Measurements from ENCODE around the gene OR2L2. TPM values are rescaled to one million over a fixed set of nuclear protein-coding genes. Genes with fewer than 3 reads are reported as not detected.

The OR2L2 gene
- total and polyA plus RNA-seq, 2 donors (not counting 1 experiment from before 2014, with no cell fraction given): under 0.01 to 0.03 TPM

Other genes with a start within 250 kb of the OR2L2 start
- not detected in 2 replicates for gene OR14A16, start 206.0 kb upstream of the OR2L2 start, total RNA-seq
- not detected in 2 replicates for gene OR14A16, start 206.0 kb upstream of the OR2L2 start, polyA plus RNA-seq
- gene OR11L1, start 188.2 kb upstream of the OR2L2 start, total RNA-seq: not detected in 2 replicates
- gene OR11L1, start 188.2 kb upstream of the OR2L2 start, polyA plus RNA-seq: not detected in 2 replicates
- under 0.01 and 0.50 TPM in 2 replicates for gene TRIM58, start 172.9 kb upstream of the OR2L2 start, total RNA-seq
- 0.47 and 3.5 TPM in 2 replicates for gene TRIM58, start 172.9 kb upstream of the OR2L2 start, polyA plus RNA-seq
- not detected in 2 replicates for gene OR2W3, start 134.5 kb upstream of the OR2L2 start, total RNA-seq
- gene OR2W3, start 134.5 kb upstream of the OR2L2 start, polyA plus RNA-seq: 0.42 and 3.2 TPM in 2 replicates
- not detected in 2 replicates for gene OR2T8, start 109.8 kb upstream of the OR2L2 start, total RNA-seq
- gene OR2T8, start 109.8 kb upstream of the OR2L2 start, polyA plus RNA-seq: 0.09 TPM in 1 of 2 replicates, not detected in the other
- not detected in 2 replicates for gene OR2AJ1, start 105.2 kb upstream of the OR2L2 start, total RNA-seq
- not detected in 2 replicates for gene OR2AJ1, start 105.2 kb upstream of the OR2L2 start, polyA plus RNA-seq
- 0.17 TPM in 1 of 2 replicates, not detected in the other for gene OR2L8, start 81.2 kb upstream of the OR2L2 start, total RNA-seq
- gene OR2L8, start 81.2 kb upstream of the OR2L2 start, polyA plus RNA-seq: not detected in 2 replicates
- gene OR2AK2, start 64.8 kb upstream of the OR2L2 start, total RNA-seq: not detected in 2 replicates
- gene OR2AK2, start 64.8 kb upstream of the OR2L2 start, polyA plus RNA-seq: not detected in 2 replicates
- not detected in 2 replicates for gene OR2L5, start 16.4 kb upstream of the OR2L2 start, total RNA-seq
- not detected in 2 replicates for gene OR2L5, start 16.4 kb upstream of the OR2L2 start, polyA plus RNA-seq
- under 0.01 TPM in 1 of 2 replicates, not detected in the other for gene OR2L3, start 16.8 kb downstream of the OR2L2 start, total RNA-seq
- gene OR2L3, start 16.8 kb downstream of the OR2L2 start, polyA plus RNA-seq: not detected in 2 replicates
- gene OR2L13, start 65.1 kb downstream of the OR2L2 start, total RNA-seq: not detected in 2 replicates
- 0.03 TPM in 1 of 2 replicates, not detected in the other for gene OR2L13, start 65.1 kb downstream of the OR2L2 start, polyA plus RNA-seq
- not detected in 2 replicates for gene OR2M5, start 115.1 kb downstream of the OR2L2 start, total RNA-seq
- not detected in 2 replicates for gene OR2M5, start 115.1 kb downstream of the OR2L2 start, polyA plus RNA-seq
- not detected in 2 replicates for gene OR2M2, start 144.8 kb downstream of the OR2L2 start, total RNA-seq
- gene OR2M2, start 144.8 kb downstream of the OR2L2 start, polyA plus RNA-seq: not detected in 2 replicates
- gene OR2M3, start 167.2 kb downstream of the OR2L2 start, total RNA-seq: under 0.01 TPM in 1 of 2 replicates, not detected in the other
- gene OR2M3, start 167.2 kb downstream of the OR2L2 start, polyA plus RNA-seq: 0.02 TPM in 1 of 2 replicates, not detected in the other
- gene OR2M4, start 201.3 kb downstream of the OR2L2 start, total RNA-seq: under 0.01 TPM in 1 of 2 replicates, not detected in the other
- gene OR2M4, start 201.3 kb downstream of the OR2L2 start, polyA plus RNA-seq: 0.05 TPM in 1 of 2 replicates, not detected in the other
- gene OR2T33, start 247.9 kb downstream of the OR2L2 start, total RNA-seq: not detected in 2 replicates
- not detected in 2 replicates for gene OR2T33, start 247.9 kb downstream of the OR2L2 start, polyA plus RNA-seq

Data from fibroblast of lung (primary cell).